ENCODE data around the gene BEND7.

BEND7 gene

GRCh38 chr10:13525663-13526062, 3.2 kb downstream of the BEND7 start:
- in situ Hi-C loops (cut with MboI; ENCODE audit: low sequenced_read_pairs), result no loop called here

GRCh38 chr10:13521026-13521425, 7.8 kb downstream of the BEND7 start:
- in situ Hi-C loops (cut with MboI; ENCODE audit: low sequenced_read_pairs), result no loop called here

GRCh38 chr10:13520194-13520593, 8.6 kb downstream of the BEND7 start:
- in situ Hi-C loops (cut with MboI; ENCODE audit: low sequenced_read_pairs), result no loop called here

- in situ Hi-C loops (cut with MboI; ENCODE audit: low sequenced_read_pairs), result no loop called here
These were observed 10.6 kb downstream of the BEND7 start for GRCh38 chr10:13518076-13518692.

- in situ Hi-C loops (cut with MboI; ENCODE audit: low sequenced_read_pairs), result no loop called here
These were observed 11.1 kb downstream of the BEND7 start for GRCh38 chr10:13517675-13518074.

GRCh38 chr10:13516176-13516575, 12.6 kb downstream of the BEND7 start:
- in situ Hi-C loops (cut with MboI; ENCODE audit: low sequenced_read_pairs), result no loop called here

GRCh38 chr10:13515467-13515866, 13.3 kb downstream of the BEND7 start:
- in situ Hi-C loops (cut with MboI; ENCODE audit: low sequenced_read_pairs), result no loop called here

GRCh38 chr10:13514296-13514695, 14.5 kb downstream of the BEND7 start:
- in situ Hi-C loops (cut with MboI; ENCODE audit: low sequenced_read_pairs), result no loop called here

- in situ Hi-C loops (cut with MboI; ENCODE audit: low sequenced_read_pairs), result no loop called here
These were observed 16.2 kb downstream of the BEND7 start for GRCh38 chr10:13512564-13512963.

- in situ Hi-C loops (cut with MboI; ENCODE audit: low sequenced_read_pairs), result no loop called here
These were observed 17.4 kb downstream of the BEND7 start for GRCh38 chr10:13511409-13511808.

- in situ Hi-C loops (cut with MboI; ENCODE audit: low sequenced_read_pairs), result no loop called here
These were observed 23.6 kb downstream of the BEND7 start for GRCh38 chr10:13505052-13505680.

- in situ Hi-C loops (cut with MboI; ENCODE audit: low sequenced_read_pairs), result no loop called here
These were observed 24.9 kb downstream of the BEND7 start for GRCh38 chr10:13503745-13504463.

GRCh38 chr10:13502380-13502779, 26.4 kb downstream of the BEND7 start:
- in situ Hi-C loops (cut with MboI; ENCODE audit: low sequenced_read_pairs), result no loop called here

- in situ Hi-C loops (cut with MboI; ENCODE audit: low sequenced_read_pairs), result no loop called here
These were observed 28.6 kb downstream of the BEND7 start for GRCh38 chr10:13500201-13500600.

- in situ Hi-C loops (cut with MboI; ENCODE audit: low sequenced_read_pairs), result no loop called here
These were observed 29.7 kb downstream of the BEND7 start for GRCh38 chr10:13499150-13499549.

- in situ Hi-C loops (cut with MboI; ENCODE audit: low sequenced_read_pairs), result no loop called here
These were observed 31.9 kb downstream of the BEND7 start for GRCh38 chr10:13496931-13497330.

- in situ Hi-C loops (cut with MboI; ENCODE audit: low sequenced_read_pairs), result no loop called here
These were observed 32.6 kb downstream of the BEND7 start for GRCh38 chr10:13496164-13496563.

GRCh38 chr10:13492493-13493180, 36.2 kb downstream of the BEND7 start:
- in situ Hi-C loops (cut with MboI; ENCODE audit: low sequenced_read_pairs), result no loop called here

- in situ Hi-C loops (cut with MboI; ENCODE audit: low sequenced_read_pairs), result no loop called here
These were observed 37.0 kb downstream of the BEND7 start for GRCh38 chr10:13491747-13492360.

- in situ Hi-C loops (cut with MboI; ENCODE audit: low sequenced_read_pairs), result no loop called here
These were observed 38.3 kb downstream of the BEND7 start for GRCh38 chr10:13490503-13490902.

GRCh38 chr10:13489035-13489599, 39.7 kb downstream of the BEND7 start:
- in situ Hi-C loops (cut with MboI; ENCODE audit: low sequenced_read_pairs), result no loop called here
